SK-N-SH (cell line): ENCODE measurements around the gene NTRK3.

Experiments used
- CHD2 ChIP-seq: fragments of 150-350 bp; IDR thresholded peaks from 2 replicates; pipeline ENCODE4 v1.6.1; 2018; ENCODE audit warnings: low read length; ENCODE audit not compliant: partially characterized antibody
- EP300 ChIP-seq, 2 experiments: IDR thresholded peaks; 2 replicates each; pipeline versions ENCODE4 v1.4.0 to v1.6.1; 2012; ENCODE audit warnings: borderline replicate concordance in 1 of 2, low read depth in 1 of 2, low read length in 1 of 2
- FOXM1 ChIP-seq: IDR thresholded peaks from 2 replicates; pipeline ENCODE4 v1.4.0; 2012; ENCODE audit warnings: low read depth, mild to moderate bottlenecking
- JUND ChIP-seq: IDR thresholded peaks from 2 replicates; pipeline ENCODE4 v1.4.0; 2012
- POLR2AphosphoS5 ChIP-seq: IDR thresholded peaks from 2 replicates; pipeline ENCODE4 v1.6.1; 2012; ENCODE audit warnings: low read depth, low read length
- RAD21 ChIP-seq: IDR thresholded peaks from 2 replicates; pipeline ENCODE4 v1.6.1; 2012; ENCODE audit warnings: mild to moderate bottlenecking, low read length
- RFX5 ChIP-seq: IDR thresholded peaks from 2 replicates; pipeline ENCODE4 v1.6.1; 2012; ENCODE audit warnings: mild to moderate bottlenecking, improper control_type of control experiment, low read length
- TAF1 ChIP-seq: IDR thresholded peaks from 2 replicates; pipeline ENCODE4 v1.6.1; 2012; ENCODE audit warnings: low read depth, mild to moderate bottlenecking, low read length, moderate library complexity, borderline replicate concordance
- TEAD4 ChIP-seq: IDR thresholded peaks from 2 replicates; pipeline ENCODE4 v1.4.0; 2012; ENCODE audit warnings: mild to moderate bottlenecking, borderline replicate concordance; ENCODE audit not compliant: insufficient read depth
- TF ChIP-seq, protein P1 (sequence below): fragments of 200-600 bp; sonication (generic); IDR thresholded peaks from 2 replicates; pipeline ENCODE4 v1.6.1; 2017; ENCODE audit warnings: antibody characterized with exemption, mild to moderate bottlenecking, moderate library complexity
- TF ChIP-seq, protein P2 (sequence below): IDR thresholded peaks from 2 replicates; pipeline ENCODE4 v1.4.0; 2012; ENCODE audit warnings: low read depth, borderline replicate concordance
- TF ChIP-seq, protein P3 (sequence below): IDR thresholded peaks from 2 replicates; pipeline ENCODE4 v1.4.0; 2012; ENCODE audit warnings: low read depth, borderline replicate concordance
- TF ChIP-seq, protein P4 (sequence below): IDR thresholded peaks from 2 replicates; pipeline ENCODE4 v1.4.0; 2012; ENCODE audit warnings: low read depth

DNA sequence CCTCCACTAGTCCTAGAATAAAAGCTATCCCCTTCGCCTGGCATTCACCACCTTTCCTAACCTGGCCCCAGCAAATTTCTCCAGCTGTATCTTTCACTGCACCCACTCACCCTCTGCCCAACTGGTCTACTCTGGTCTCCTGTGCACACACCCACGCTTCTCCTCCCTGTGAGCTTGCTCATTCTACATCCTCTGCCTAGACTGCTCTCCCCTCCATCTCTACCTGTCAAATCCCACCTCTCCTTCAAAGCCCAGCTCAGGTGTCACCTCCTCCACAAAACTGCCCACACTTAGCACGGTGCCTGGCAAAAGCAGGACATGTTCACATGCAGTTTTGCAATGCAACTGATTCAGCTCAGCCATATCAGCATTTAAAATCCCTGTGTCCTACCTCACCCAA, 45.8 kb upstream of the NTRK3 start:
- TF ChIP-seq, protein P1, sequence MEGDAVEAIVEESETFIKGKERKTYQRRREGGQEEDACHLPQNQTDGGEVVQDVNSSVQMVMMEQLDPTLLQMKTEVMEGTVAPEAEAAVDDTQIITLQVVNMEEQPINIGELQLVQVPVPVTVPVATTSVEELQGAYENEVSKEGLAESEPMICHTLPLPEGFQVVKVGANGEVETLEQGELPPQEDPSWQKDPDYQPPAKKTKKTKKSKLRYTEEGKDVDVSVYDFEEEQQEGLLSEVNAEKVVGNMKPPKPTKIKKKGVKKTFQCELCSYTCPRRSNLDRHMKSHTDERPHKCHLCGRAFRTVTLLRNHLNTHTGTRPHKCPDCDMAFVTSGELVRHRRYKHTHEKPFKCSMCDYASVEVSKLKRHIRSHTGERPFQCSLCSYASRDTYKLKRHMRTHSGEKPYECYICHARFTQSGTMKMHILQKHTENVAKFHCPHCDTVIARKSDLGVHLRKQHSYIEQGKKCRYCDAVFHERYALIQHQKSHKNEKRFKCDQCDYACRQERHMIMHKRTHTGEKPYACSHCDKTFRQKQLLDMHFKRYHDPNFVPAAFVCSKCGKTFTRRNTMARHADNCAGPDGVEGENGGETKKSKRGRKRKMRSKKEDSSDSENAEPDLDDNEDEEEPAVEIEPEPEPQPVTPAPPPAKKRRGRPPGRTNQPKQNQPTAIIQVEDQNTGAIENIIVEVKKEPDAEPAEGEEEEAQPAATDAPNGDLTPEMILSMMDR, result no peak
- TF ChIP-seq RFX5 (no peak), TEAD4 (no peak), TAF1 (no peak), POLR2AphosphoS5 (no peak), JUND (no peak), EP300 (IDR thresholded peaks at IDR 0.05; ENCODE audit: borderline replicate concordance in 1 of 2, low read depth in 1 of 2, low read length in 1 of 2) (no peak), FOXM1 (no peak), CHD2 (no peak), RAD21 (no peak)
- TF ChIP-seq, protein P2, sequence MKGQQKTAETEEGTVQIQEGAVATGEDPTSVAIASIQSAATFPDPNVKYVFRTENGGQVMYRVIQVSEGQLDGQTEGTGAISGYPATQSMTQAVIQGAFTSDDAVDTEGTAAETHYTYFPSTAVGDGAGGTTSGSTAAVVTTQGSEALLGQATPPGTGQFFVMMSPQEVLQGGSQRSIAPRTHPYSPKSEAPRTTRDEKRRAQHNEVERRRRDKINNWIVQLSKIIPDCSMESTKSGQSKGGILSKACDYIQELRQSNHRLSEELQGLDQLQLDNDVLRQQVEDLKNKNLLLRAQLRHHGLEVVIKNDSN, result no peak
- TF ChIP-seq, protein P3, sequence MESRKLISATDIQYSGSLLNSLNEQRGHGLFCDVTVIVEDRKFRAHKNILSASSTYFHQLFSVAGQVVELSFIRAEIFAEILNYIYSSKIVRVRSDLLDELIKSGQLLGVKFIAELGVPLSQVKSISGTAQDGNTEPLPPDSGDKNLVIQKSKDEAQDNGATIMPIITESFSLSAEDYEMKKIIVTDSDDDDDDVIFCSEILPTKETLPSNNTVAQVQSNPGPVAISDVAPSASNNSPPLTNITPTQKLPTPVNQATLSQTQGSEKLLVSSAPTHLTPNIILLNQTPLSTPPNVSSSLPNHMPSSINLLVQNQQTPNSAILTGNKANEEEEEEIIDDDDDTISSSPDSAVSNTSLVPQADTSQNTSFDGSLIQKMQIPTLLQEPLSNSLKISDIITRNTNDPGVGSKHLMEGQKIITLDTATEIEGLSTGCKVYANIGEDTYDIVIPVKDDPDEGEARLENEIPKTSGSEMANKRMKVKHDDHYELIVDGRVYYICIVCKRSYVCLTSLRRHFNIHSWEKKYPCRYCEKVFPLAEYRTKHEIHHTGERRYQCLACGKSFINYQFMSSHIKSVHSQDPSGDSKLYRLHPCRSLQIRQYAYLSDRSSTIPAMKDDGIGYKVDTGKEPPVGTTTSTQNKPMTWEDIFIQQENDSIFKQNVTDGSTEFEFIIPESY, result no peak
- TF ChIP-seq, protein P4, sequence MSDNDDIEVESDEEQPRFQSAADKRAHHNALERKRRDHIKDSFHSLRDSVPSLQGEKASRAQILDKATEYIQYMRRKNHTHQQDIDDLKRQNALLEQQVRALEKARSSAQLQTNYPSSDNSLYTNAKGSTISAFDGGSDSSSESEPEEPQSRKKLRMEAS, result no peak
